HepG2 (cell line): ENCODE results near the gene PNMA3. TPM values are rescaled to one million over a fixed set of nuclear protein-coding genes. Genes with fewer than 3 reads are reported as not detected.
A peak's percentile ranks its signal among the peaks of the same experiment; 100 is the strongest.

Experiments used
- AHDC1 ChIP-seq: sonication (generic); formaldehyde crosslinking; IDR thresholded peaks from 2 replicates; pipeline ENCODE4 v1.5.1; 2020; ENCODE audit warnings: mild to moderate bottlenecking, missing genetic modification reagents, borderline replicate concordance
- BATF2 ChIP-seq: sonication (generic); formaldehyde crosslinking; IDR thresholded peaks from 2 replicates; pipeline ENCODE4 v1.8.0; 2022; ENCODE audit warnings: mild to moderate bottlenecking, missing genetic modification reagents, moderate library complexity
- BCLAF1 ChIP-seq: fragments of 450-650 bp; IDR thresholded peaks from 2 replicates; pipeline ENCODE4 v1.6.1; 2017; ENCODE audit warnings: mild to moderate bottlenecking
- HOXA5 ChIP-seq: sonication (generic); formaldehyde crosslinking; IDR thresholded peaks from 2 replicates; pipeline ENCODE4 v1.4.0; 2020; ENCODE audit warnings: missing genetic modification reagents
- JUND ChIP-seq: sonication (generic); formaldehyde crosslinking; IDR thresholded peaks from 2 replicates; pipeline ENCODE4 v1.8.0; 2022; ENCODE audit warnings: mild to moderate bottlenecking, missing genetic modification reagents
- MIER3 ChIP-seq: IDR thresholded peaks from 2 replicates; pipeline ENCODE4 v1.6.1; 2016; ENCODE audit warnings: missing compliant biosample characterization, borderline replicate concordance
- NFIC ChIP-seq: IDR thresholded peaks from 2 replicates; pipeline ENCODE4 v1.6.1; 2012; ENCODE audit warnings: mild to moderate bottlenecking, low read length, inconsistent platforms
- PAWR ChIP-seq: sonication (generic); formaldehyde crosslinking; IDR thresholded peaks from 2 replicates; pipeline ENCODE4 v1.4.0; 2020; ENCODE audit warnings: missing genetic modification reagents, mild to moderate bottlenecking, borderline replicate concordance
- PRDM4 ChIP-seq: sonication (generic); formaldehyde crosslinking; IDR thresholded peaks from 2 replicates; pipeline ENCODE4 v1.9.0; 2021; ENCODE audit warnings: missing genetic modification reagents, borderline replicate concordance
- SIN3B ChIP-seq: fragments of 150-350 bp; IDR thresholded peaks from 2 replicates; pipeline ENCODE4 v1.6.1; 2014; ENCODE audit warnings: low read length
- SNAPC2 ChIP-seq: sonication (generic); formaldehyde crosslinking; IDR thresholded peaks from 2 replicates; pipeline ENCODE4 v1.8.1; 2022; ENCODE audit warnings: mild to moderate bottlenecking, missing genetic modification reagents
- TARDBP ChIP-seq: sonication (generic); formaldehyde crosslinking; IDR thresholded peaks from 2 replicates; pipeline ENCODE4 v1.8.0; 2022; ENCODE audit warnings: mild to moderate bottlenecking, missing genetic modification reagents
- TBP ChIP-seq: sonication (generic); formaldehyde crosslinking; IDR thresholded peaks from 2 replicates; pipeline ENCODE4 v1.5.0; 2020; ENCODE audit warnings: missing genetic modification reagents
- ZBTB44 ChIP-seq: sonication (generic); formaldehyde crosslinking; IDR thresholded peaks from 2 replicates; pipeline ENCODE4 v1.4.0; 2020; ENCODE audit warnings: missing genetic modification reagents
- ZNF256 ChIP-seq: sonication (generic); formaldehyde crosslinking; conservative IDR thresholded peaks from 2 replicates; pipeline ENCODE4 v1.4.0; 2020; ENCODE audit warnings: missing genetic modification reagents
- ZNF383 ChIP-seq: sonication (generic); formaldehyde crosslinking; IDR thresholded peaks from 2 replicates; pipeline ENCODE4 v1.4.0; 2020; ENCODE audit warnings: missing genetic modification reagents, mild to moderate bottlenecking, borderline replicate concordance
- ZNF670 ChIP-seq: sonication (generic); formaldehyde crosslinking; IDR thresholded peaks from 2 replicates; pipeline ENCODE4 v1.8.0; 2022; ENCODE audit warnings: mild to moderate bottlenecking, missing genetic modification reagents, borderline replicate concordance
- ZNF878 ChIP-seq: sonication (generic); formaldehyde crosslinking; IDR thresholded peaks from 2 replicates; pipeline ENCODE4 v1.8.1; 2023; ENCODE audit warnings: mild to moderate bottlenecking, missing genetic modification reagents, moderate library complexity
- polyA plus RNA-seq, 8 experiments: library from polyadenylated mRNA; depleted of rRNA in 3 of 8; stranded (reverse) in 7 of 8; unstranded in 1 of 8; fragments of >200 nt; fragmentation: Illumina TruSeq in 4 of 8; extraction: Trizol in 4 of 8; gene quantifications; 2 replicates each; pipeline versions ENCODE4 v1.2.1 to v1.2.3, GENCODE V29; 2011 to 2016; ENCODE audit warnings: low read depth in 4 of 8, missing spikeins in 1 of 8, mixed read lengths in 1 of 8; ENCODE audit not compliant: insufficient read depth in 1 of 8
- total RNA-seq, 5 experiments: library from RNA; depleted of rRNA; stranded (reverse); fragments of >200 nt; fragmentation: Illumina TruSeq; extraction: Trizol; gene quantifications; 2 replicates each; pipeline ENCODE4 v1.2.3, GENCODE V29; 2016; ENCODE audit warnings: low read depth in 1 of 5

The PNMA3 gene
- total and polyA plus RNA-seq, 2 of the 13 experiments (the other 11 are each of a cell fraction or from before 2014, with no cell fraction given), result not detected

- TF ChIP-seq AHDC1 (CRISPR knock-in tag), result peak; percentile 79; the same call in 1 of the 2 replicates
- no peak for TF ChIP-seq TARDBP (CRISPR knock-in tag)
- no peak for TF ChIP-seq ZNF670 (CRISPR knock-in tag)
- peak; percentile 60; the same call in 1 of the 2 replicates for TF ChIP-seq NFIC
- no peak for TF ChIP-seq ZNF256 (CRISPR knock-in tag)
- no peak for TF ChIP-seq ZBTB44 (CRISPR knock-in tag)
- no peak for TF ChIP-seq PRDM4
- TF ChIP-seq JUND, result no peak
- TF ChIP-seq MIER3, result no peak
- no peak for TF ChIP-seq ZNF878 (CRISPR knock-in tag)
- TF ChIP-seq ZNF383 (CRISPR knock-in tag), result no peak
- TF ChIP-seq SIN3B, result no peak
- TF ChIP-seq BCLAF1, result no peak
- no peak for TF ChIP-seq PAWR (CRISPR knock-in tag)
- no peak for TF ChIP-seq HOXA5
- no peak for TF ChIP-seq TBP (CRISPR knock-in tag)
- TF ChIP-seq BATF2 (CRISPR knock-in tag), result no peak
- no peak for TF ChIP-seq SNAPC2 (CRISPR knock-in tag)
Measured at GRCh38 chrX:153102418-153102817, 46.1 kb downstream of the PNMA3 start (continued).
